HG03103 (cell line): ENCODE measurements around the gene RELA.

Experiments used
- ATAC-seq: cut with Tn5 transposase; IDR thresholded peaks from one replicate; pipeline ENCODE4 v1.9.1; 2021; ENCODE audit warnings: low read depth; ENCODE audit not compliant: unreplicated experiment

The RELA gene

DNA sequence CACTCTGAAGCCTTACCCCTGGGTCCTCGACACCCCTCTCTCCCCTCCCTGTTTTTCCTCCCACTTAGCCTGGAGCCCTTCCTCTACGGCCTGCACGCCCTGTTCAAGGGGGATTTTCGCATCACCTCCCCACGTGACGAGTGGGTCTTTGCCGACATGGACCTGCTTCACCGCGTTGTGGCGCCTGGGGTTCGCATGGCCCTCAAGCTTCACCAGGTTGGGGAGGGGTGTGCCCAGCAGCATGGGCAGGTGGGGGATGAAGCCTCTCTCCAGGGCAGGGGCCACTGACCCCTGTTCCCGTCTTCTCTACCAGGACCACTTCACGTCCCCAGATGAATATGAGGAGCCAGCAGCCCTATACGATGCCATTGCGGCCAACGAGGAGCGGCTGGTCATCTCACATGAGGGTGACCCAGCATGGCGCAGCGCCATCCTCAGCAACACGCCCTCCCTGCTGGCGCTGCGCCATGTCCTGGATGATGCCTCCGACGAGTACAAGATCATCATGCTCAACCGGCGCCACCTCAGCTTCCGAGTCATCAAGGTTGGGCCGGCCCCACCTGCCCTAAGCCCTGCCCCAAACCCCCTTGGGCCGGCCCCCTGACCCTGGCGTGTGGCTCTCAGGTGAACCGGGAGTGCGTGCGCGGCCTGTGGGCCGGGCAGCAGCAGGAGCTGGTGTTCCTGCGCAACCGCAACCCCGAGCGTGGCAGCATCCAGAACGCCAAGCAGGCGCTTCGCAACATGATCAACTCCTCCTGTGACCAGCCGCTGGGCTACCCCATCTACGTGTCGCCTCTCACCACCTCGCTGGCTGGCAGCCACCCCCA lies 27.6 kb downstream of the RELA start:
- ATAC-seq, result no peak

DNA sequence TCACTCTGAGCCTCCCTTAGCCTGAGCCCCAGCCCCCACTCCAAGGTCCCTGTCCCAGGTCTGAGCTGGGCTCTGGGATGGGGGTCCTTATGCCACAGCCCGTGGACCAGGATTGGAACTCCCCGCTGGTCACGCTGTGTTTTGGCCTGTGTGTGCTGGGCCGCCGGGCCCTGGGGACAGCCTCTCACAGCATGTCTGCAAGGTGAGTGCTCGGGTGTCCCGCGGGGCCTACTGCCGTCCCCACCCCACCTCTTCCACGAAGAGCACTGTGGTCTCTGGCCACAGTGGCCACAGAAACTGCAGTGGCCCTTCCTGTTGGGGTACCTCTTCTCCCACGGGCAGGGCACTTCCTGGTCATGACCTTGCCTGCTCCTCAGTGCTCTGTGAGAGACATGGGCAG lies 28.3 kb downstream of the RELA start:
- no peak for ATAC-seq

- ATAC-seq, result no peak
Observed at GRCh38 chr11:65634109-65634436, 28.6 kb downstream of the RELA start.

GRCh38 chr11:65633390-65634108 lies 29.2 kb downstream of the RELA start:
- no peak for ATAC-seq

- ATAC-seq, result no peak
Observed at GRCh38 chr11:65630215-65630614, 32.5 kb downstream of the RELA start.

DNA sequence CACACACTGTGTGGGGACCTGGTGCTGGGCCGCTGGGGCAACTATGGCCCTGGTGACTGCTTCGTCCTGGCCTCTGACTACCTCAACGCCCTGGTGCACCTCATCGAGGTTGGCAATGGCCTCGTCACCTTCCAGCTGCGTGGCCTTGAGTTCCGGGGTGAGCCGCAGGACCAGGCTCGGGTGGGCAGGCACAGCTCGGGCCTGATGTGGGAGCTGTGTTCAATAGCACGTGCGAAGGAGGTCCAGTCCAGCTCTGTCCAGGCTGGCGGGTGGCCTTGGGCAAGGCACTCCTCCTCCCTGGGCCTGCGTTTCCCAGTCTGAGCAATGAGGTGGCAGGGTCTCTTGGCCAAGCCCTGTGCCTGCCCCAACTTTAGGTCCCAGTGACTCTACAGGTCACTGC lies 33.1 kb downstream of the RELA start:
- ATAC-seq, result no peak

DNA sequence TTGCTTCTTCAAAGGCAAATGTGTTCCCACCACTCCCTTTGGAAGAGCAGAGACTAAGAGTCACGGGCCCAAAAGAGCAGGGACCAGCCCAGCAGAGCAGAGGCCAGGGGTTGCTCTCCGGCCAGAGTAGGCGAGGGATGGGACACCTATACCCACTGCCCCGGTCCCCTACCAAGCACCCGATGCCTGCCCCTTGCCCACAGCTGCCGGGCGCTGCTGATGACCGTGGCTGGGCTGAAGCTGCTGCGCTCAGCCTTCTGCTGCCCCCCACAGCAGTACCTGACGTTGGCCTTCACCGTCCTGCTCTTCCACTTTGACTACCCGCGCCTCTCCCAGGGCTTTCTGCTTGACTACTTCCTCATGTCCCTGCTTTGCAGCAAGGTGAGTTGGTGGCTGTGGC lies 35.5 kb downstream of the RELA start:
- no peak for ATAC-seq

DNA sequence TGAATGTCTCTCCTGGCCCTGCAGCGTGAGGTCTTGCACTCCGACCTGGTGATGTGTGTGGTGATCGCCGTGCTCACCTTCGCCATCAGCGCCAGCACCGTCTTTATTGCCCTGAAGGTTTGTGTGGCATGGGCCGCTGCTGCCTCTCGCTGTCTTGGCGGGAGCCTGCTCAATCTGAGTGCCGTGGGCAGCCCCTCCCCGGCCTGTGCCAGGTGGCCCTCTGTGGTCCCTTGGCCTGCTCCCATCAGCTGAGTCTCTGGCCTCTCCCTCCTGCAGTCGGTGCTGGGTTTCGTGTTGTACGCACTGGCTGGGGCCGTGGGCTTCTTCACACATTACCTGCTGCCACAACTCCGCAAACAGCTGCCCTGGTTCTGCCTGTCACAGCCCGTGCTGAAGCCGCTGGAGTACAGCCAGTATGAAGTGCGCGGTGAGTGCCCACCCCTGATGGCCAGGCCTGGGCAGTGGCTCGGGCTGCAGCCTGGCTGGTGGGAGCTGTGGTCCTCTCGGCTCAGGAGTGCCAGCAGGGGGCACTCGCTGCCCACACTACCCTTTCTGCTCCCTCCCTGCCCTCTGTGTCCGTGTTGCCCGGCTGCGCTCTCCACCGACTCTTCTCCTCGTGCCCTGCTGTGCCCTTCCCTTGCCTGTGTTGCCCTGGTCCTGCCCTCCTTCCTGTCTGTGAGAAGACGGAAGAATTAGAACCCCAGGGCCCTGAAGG lies 36.9 kb downstream of the RELA start:
- no peak for ATAC-seq

- ATAC-seq, result no peak
Observed at GRCh38 chr11:65624931-65625627, 37.6 kb downstream of the RELA start.

DNA sequence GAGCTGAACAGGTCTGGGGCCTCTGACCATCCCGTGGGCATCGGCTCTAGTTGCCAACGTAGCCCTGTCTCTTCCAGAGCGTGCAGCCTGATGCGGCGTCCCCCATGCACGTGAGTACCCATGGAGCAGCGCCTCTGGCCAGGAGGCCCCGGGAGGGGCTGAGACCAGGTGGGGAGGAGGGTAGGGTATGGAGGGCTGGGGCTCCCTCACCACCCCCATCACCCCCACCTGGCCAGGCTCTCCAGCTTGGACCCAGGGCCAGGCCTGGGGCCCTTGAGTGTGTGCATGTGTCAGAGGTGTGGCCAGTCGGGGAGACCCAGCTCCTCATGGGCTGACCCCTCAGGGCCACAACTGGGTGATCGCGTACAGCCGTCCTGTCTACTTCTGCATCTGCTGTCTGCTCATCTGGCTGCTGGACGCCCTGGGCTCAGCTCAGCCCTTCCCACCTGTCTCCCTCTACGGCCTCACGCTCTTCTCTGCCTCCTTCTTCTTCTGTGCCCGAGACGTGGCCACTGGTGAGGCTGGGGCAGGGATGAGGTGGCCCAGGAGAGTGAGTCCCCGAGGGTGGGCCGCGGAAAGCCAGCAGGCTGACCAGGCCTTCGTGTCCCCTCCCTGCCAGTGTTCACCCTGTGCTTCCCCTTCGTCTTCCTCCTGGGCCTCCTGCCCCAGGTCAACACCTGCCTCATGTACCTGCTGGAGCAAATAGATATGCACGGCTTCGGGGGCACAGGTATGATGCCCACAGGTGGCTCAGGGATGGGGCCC lies 38.7 kb downstream of the RELA start:
- ATAC-seq, result no peak

- no peak for ATAC-seq
Observed at GRCh38 chr11:65623177-65623576, 39.5 kb downstream of the RELA start.

DNA sequence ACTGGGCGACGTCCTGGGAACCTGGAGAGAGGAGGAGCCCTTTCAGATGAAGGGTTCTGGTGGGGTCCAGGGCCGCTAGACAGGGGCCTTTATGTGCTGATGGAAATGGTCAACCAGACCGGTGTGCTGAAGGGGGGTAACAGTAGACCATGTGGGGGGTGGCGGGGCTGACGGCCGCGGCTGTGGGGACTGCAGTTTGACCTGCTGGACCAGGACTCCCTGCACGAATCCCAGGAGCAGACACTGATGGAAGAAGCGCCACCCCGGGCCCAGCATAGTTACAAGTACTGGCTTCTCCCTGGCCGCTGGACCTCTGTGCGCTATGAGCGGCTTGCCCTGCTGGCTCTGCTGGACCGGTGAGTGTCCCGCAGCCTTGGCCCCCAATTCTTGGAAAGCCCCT lies 40.7 kb downstream of the RELA start:
- ATAC-seq, result no peak

DNA sequence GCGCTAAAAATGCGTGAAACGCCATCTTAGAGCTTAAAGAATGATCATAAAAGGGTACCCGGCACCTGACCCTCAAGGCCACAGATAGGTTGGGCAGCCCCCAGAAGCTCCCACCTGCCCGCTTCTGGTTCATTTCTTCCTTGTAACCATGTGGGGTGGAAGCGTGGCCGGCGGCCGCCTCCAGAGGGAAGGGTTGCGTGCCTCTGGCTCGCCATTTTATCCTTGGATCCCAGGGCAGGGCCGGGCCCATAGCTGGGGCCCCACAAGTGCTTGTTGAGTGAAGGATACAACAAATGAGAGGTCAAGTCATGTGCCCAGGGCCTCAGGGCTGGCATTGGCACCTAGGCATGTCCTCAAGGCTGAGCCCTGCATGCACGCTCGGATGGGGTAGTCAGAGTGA lies 41.3 kb downstream of the RELA start:
- ATAC-seq, result no peak

- ATAC-seq, result no peak
Observed at GRCh38 chr11:65620666-65621065, 42.0 kb downstream of the RELA start.

GRCh38 chr11:65619281-65619928 lies 43.3 kb downstream of the RELA start:
- ATAC-seq, result no peak

GRCh38 chr11:65618763-65619162 lies 44.0 kb downstream of the RELA start:
- ATAC-seq, result no peak

GRCh38 chr11:65617990-65618751 lies 44.5 kb downstream of the RELA start:
- ATAC-seq, result no peak

GRCh38 chr11:65617136-65617850 lies 45.4 kb downstream of the RELA start:
- no peak for ATAC-seq
